Hepatocyte (in vitro differentiated cells): ENCODE measurements around the gene ZBTB25.

Experiments
- CTCF ChIP-seq: fragments of 200-600 bp; sonication (generic); IDR thresholded peaks from 2 replicates; pipeline ENCODE4 v1.5.1; 2016; ENCODE audit warnings: antibody characterized with exemption, mild to moderate bottlenecking; ENCODE audit not compliant: poor library complexity
- EZH2 ChIP-seq: fragments of 200-600 bp; sonication (generic); IDR thresholded peaks from 2 replicates; pipeline ENCODE4 v1.6.1; 2016; ENCODE audit warnings: antibody characterized with exemption, mild to moderate bottlenecking, borderline replicate concordance

- TF ChIP-seq CTCF (no peak), EZH2 (no peak)
Observed at GRCh38 chr14:64411001-64411400, 92.6 kb downstream of the ZBTB25 start.
